Stomach (tissue), 4 donors: Measurements from ENCODE around the gene CARD8.

Source experiments
- CTCF ChIP-seq, 7 experiments: fragments of 450-650 bp in 4 of 7; fragments of 200-600 bp in 3 of 7; sonication (generic) in 3 of 7; IDR thresholded peaks; one replicate each; pipeline ENCODE4 v1.5.1; 2016 to 2019; ENCODE audit warnings: antibody characterized with exemption in 7 of 7, control low read depth in 2 of 7, mild to moderate bottlenecking in 1 of 7
- EP300 ChIP-seq: sonication (generic); formaldehyde crosslinking; IDR thresholded peaks from one replicate; pipeline ENCODE4 v1.6.1; 2017; ENCODE audit warnings: antibody characterized with exemption
- POLR2A ChIP-seq, 4 donors: fragments of 450-650 bp; IDR thresholded peaks; one replicate each; pipeline ENCODE4 v1.6.1; 2016; ENCODE audit warnings: antibody characterized with exemption in 4 of 4, control low read depth in 2 of 4, mild to moderate bottlenecking in 1 of 4, moderate library complexity in 1 of 4
- POLR2AphosphoS5 ChIP-seq, 3 donors: sonication (generic); formaldehyde crosslinking; IDR thresholded peaks; one replicate each; pipeline ENCODE4 v1.6.1; 2016; ENCODE audit warnings: antibody characterized with exemption in 3 of 3

DNA sequence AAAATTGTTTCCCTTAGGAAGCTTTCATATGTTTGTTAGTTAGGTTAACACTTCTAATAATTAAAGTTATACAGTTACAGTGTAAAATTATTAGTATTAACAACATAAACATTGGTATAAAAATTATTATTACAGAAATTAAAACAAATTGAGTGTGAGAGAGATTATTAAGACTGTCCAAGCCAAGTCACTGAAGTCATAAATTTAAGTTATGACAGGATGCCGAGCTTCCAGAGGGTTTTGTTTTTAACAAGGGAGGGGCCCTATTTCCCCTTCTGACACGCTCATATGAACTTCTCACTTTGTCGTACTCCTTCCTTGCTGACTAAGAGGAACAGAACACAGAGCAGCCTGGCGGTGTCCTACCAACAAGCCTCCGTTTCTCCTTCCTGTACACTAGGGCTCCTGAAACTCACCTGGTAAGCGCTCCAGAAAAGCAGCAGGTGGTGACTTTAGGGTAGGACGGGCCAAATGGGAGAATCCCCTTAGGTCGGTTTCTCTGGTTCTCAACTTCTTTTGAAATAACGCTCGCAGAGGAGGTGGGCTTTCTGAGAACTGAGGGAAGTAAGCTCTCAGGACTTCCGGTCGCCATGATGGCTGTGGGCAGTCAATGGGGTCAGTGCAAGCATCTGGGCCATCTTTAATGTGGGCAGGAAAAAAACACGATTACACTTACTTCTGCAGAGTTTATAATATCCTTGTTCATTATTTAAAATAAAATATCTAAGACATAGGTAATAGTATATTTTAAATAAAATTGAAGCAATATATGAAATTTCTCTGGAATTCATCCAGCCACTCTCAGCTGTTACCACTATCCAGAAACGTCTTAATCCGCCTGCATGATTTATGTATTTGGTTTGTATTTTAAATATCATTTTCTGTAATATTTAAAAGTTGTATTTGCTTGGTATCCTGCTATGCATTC lies at the start of gene CARD8:
- peak; percentile 22 to 83 (median 81) for TF ChIP-seq POLR2AphosphoS5 (IDR thresholded peaks at IDR 0.05)
- TF ChIP-seq CTCF (IDR thresholded peaks at IDR 0.05) = peak in 1 of 7 experiments; percentile 33
- no peak for TF ChIP-seq POLR2A (IDR thresholded peaks at IDR 0.05)
- no peak for TF ChIP-seq EP300
